AG08395 (cell line): ENCODE measurements around the gene SMAD3.
A peak's percentile ranks its signal among the peaks of the same experiment; 100 is the strongest.
"Not testable (repeated sequence)": the region's sequence is repeated elsewhere in the genome, so short reads cannot be mapped to it uniquely, and the experiment has no call there.

Source experiments
- DNase-seq: peaks from one replicate; pipeline ENCODE4 v3.0.0; 2012; ENCODE audit warnings: mixed read lengths, low spot score

The SMAD3 gene

GRCh38 chr15:67065531-67066005 lies at the start of gene SMAD3:
Gene SMAD3, plus strand, starts transcription at chr15:67065602. Its CDS starts 553 bp downstream, at chr15:67066155.
- DNase-seq: peak; percentile 93

GRCh38 chr15:67017311-67017710 lies 48.1 kb upstream of the SMAD3 start:
- no peak for DNase-seq

GRCh38 chr15:67018026-67018425 lies 47.4 kb upstream of the SMAD3 start:
- DNase-seq: no peak

GRCh38 chr15:67018441-67018840 lies 47.0 kb upstream of the SMAD3 start:
- DNase-seq: no peak

GRCh38 chr15:67019069-67019468 lies 46.3 kb upstream of the SMAD3 start:
- DNase-seq: no peak

GRCh38 chr15:67019884-67020520 lies 45.4 kb upstream of the SMAD3 start:
- DNase-seq: no peak

GRCh38 chr15:67020668-67021067 lies 44.7 kb upstream of the SMAD3 start:
- DNase-seq: not testable (repeated sequence)

GRCh38 chr15:67021455-67021854 lies 43.9 kb upstream of the SMAD3 start:
- DNase-seq: no peak

GRCh38 chr15:67022587-67023105 lies 42.8 kb upstream of the SMAD3 start:
- no peak for DNase-seq

- no peak for DNase-seq
Observed at GRCh38 chr15:67023517-67024313, 41.7 kb upstream of the SMAD3 start.

- peak; percentile 92 for DNase-seq
Observed at GRCh38 chr15:67024314-67024997, 40.9 kb upstream of the SMAD3 start.

- no peak for DNase-seq
Observed at GRCh38 chr15:67024998-67025368, 40.4 kb upstream of the SMAD3 start.

GRCh38 chr15:67025719-67026609 lies 39.4 kb upstream of the SMAD3 start:
- DNase-seq: peak; percentile 48

- DNase-seq: no peak
Observed at GRCh38 chr15:67026610-67026967, 38.8 kb upstream of the SMAD3 start.

GRCh38 chr15:67028440-67028839 lies 37.0 kb upstream of the SMAD3 start:
- not testable (repeated sequence) for DNase-seq

- DNase-seq: no peak
Observed at GRCh38 chr15:67030036-67030762, 35.2 kb upstream of the SMAD3 start.

- no peak for DNase-seq
Observed at GRCh38 chr15:67031331-67031730, 34.1 kb upstream of the SMAD3 start.

GRCh38 chr15:67032608-67033007 lies 32.8 kb upstream of the SMAD3 start:
- DNase-seq: no peak

GRCh38 chr15:67033012-67033411 lies 32.4 kb upstream of the SMAD3 start:
- DNase-seq: no peak

- DNase-seq: no peak
Observed at GRCh38 chr15:67033571-67034044, 31.8 kb upstream of the SMAD3 start.

GRCh38 chr15:67035886-67036285 lies 29.5 kb upstream of the SMAD3 start:
- DNase-seq: peak; percentile 58
